Small intestine (tissue), 16 donors: ENCODE measurements around the gene APLNR. TPM values are rescaled to one million over a fixed set of nuclear protein-coding genes. Genes with fewer than 3 reads are reported as not detected.
A peak's percentile ranks its signal among the peaks of the same experiment; 100 is the strongest.
"Not testable (repeated sequence)": the region's sequence is repeated elsewhere in the genome, so short reads cannot be mapped to it uniquely, and the experiment has no call there.

Experiments
- DNase-seq, 2 donors: peaks; one replicate each; pipeline versions ENCODE4 v3.0.0 to v3.0.0-alpha.2; 2013
- FAIRE-seq: peaks from 2 replicates; lab custom pipeline; 2012; peaks lifted over from hg19 to GRCh38; lab: Jason Lieb, UNC
- H3K27ac ChIP-seq, 3 donors: one replicate each; pipeline ENCODE4 v1.5.1; 2013; ENCODE audit warnings: low read length in 2 of 3, mild to moderate bottlenecking in 2 of 3, control low read depth in 1 of 3, inconsistent platforms in 1 of 3, low read depth in 1 of 3, moderate library complexity in 1 of 3
- H3K27me3 ChIP-seq, 3 donors: one replicate each; pipeline ENCODE4 v1.6.1; 2013; ENCODE audit warnings: low read length in 3 of 3, inconsistent platforms in 1 of 3; ENCODE audit not compliant: control insufficient read depth in 3 of 3, insufficient read depth in 3 of 3
- H3K36me3 ChIP-seq, 3 donors: one replicate each; pipeline ENCODE4 v1.6.1; 2013; ENCODE audit warnings: low read length in 3 of 3, inconsistent platforms in 1 of 3, low read depth in 1 of 3, mild to moderate bottlenecking in 1 of 3, moderate library complexity in 1 of 3; ENCODE audit not compliant: control insufficient read depth in 3 of 3, insufficient read depth in 2 of 3
- H3K4me1 ChIP-seq, 3 donors: one replicate each; pipeline ENCODE4 v1.6.1; 2013; ENCODE audit warnings: low read length in 2 of 3, inconsistent platforms in 1 of 3, low read depth in 1 of 3, mild to moderate bottlenecking in 1 of 3, moderate library complexity in 1 of 3; ENCODE audit not compliant: control insufficient read depth in 3 of 3, insufficient read depth in 2 of 3
- H3K4me3 ChIP-seq, 3 donors: one replicate each; pipeline ENCODE4 v1.5.1; 2013; ENCODE audit warnings: low read length in 3 of 3, control low read depth in 1 of 3, inconsistent platforms in 1 of 3, low read depth in 1 of 3, mild to moderate bottlenecking in 1 of 3, moderate library complexity in 1 of 3
- H3K9me3 ChIP-seq, 2 donors: one replicate each; pipeline ENCODE4 v1.6.1; 2013; ENCODE audit warnings: low read depth in 1 of 2, low read length in 1 of 2; ENCODE audit not compliant: control insufficient read depth in 2 of 2, insufficient read depth in 1 of 2
- WGBS, 3 donors: extraction: QIAGEN DNeasy Blood & Tissue Kit; methylation state at CpG; one replicate each; pipeline ENCODE4 v1.1.7; 2013; 5-methylcytosine and 5-hydroxymethylcytosine counted together
- long read RNA-seq, 10 donors: transcript quantifications; one replicate each; lab custom pipeline, GENCODE V29; 2026
- polyA plus RNA-seq, 4 donors: library from polyadenylated mRNA; stranded (reverse) in 3 of 4; unstranded in 1 of 4; fragments of 200-250 nt in 3 of 4; fragments of 120-200 nt in 1 of 4; gene quantifications; one replicate each; pipeline versions ENCODE4 v1.2.1 to v1.2.3, GENCODE V29; 2013
- donor health status: healthy with polysubstance abuse.
- donor health status: control.
- donor health status: control.
- donor health status: Bipolar disorder and iron deficiency.
- donor health status: healthy.

The APLNR gene
- 10 to 100 TPM in 1 of 4 donors, 1 to 10 TPM in 1, under 1 TPM in 1, not detected in 1; 0.27 to 25.4 (median 3.4) TPM for polyA plus RNA-seq
- long read RNA-seq, donor 1, transcript APLNR-202 (1 exons, 3,609 nt) = major isoform, 55 of 57 reads
- long read RNA-seq, donor 1, partial matches to known transcripts = 0 of 57 reads
- long read RNA-seq, donor 1, other reads (novel, unspliced or antisense) = 0 of 57 reads
- long read RNA-seq, donor 2, transcript APLNR-202 (1 exons, 3,609 nt) = major isoform, 16 of 17 reads
- long read RNA-seq, donor 2, partial matches to known transcripts = 0 of 17 reads
- long read RNA-seq, donor 2, other reads (novel, unspliced or antisense) = 0 of 17 reads
- long read RNA-seq, donor 3, transcript APLNR-202 (1 exons, 3,609 nt) = major isoform, 68 of 68 reads
- long read RNA-seq, donor 3, partial matches to known transcripts = 0 of 68 reads
- long read RNA-seq, donor 3, other reads (novel, unspliced or antisense) = 0 of 68 reads
- long read RNA-seq, donor 4 = 0 reads
- long read RNA-seq, donor 5, transcript APLNR-202 (1 exons, 3,609 nt) = major isoform, 23 of 23 reads
- long read RNA-seq, donor 5, partial matches to known transcripts = 0 of 23 reads
- long read RNA-seq, donor 5, other reads (novel, unspliced or antisense) = 0 of 23 reads
- long read RNA-seq, donor 6, transcript APLNR-202 (1 exons, 3,609 nt) = major isoform, 30 of 30 reads
- long read RNA-seq, donor 6, partial matches to known transcripts = 0 of 30 reads
- long read RNA-seq, donor 6, other reads (novel, unspliced or antisense) = 0 of 30 reads
- long read RNA-seq, donor 7 = 0 reads
- long read RNA-seq, donor 8, transcript APLNR-202 (1 exons, 3,609 nt) = major isoform, 10 of 10 reads
- long read RNA-seq, donor 8, partial matches to known transcripts = 0 of 10 reads
- long read RNA-seq, donor 8, other reads (novel, unspliced or antisense) = 0 of 10 reads
- long read RNA-seq, donor 9, partial matches to known transcripts = 0 of 4 reads
- long read RNA-seq, donor 9, other reads (novel, unspliced or antisense) = 0 of 4 reads
- long read RNA-seq, donor 10, transcript APLNR-202 (1 exons, 3,609 nt) = major isoform, 59 of 59 reads
- long read RNA-seq, donor 10, partial matches to known transcripts = 0 of 59 reads
- long read RNA-seq, donor 10, other reads (novel, unspliced or antisense) = 0 of 59 reads

GRCh38 chr11:57237204-57237681 lies at the start of gene APLNR:
APLNR (minus strand) TSS chr11:57237250; CDS start chr11:57237004, 246 bp downstream.
- 16 to 34% (median 27%) methylated on average over 6 of the region's 6 CpGs for WGBS, 3 donors
- Histone ChIP-seq H3K27me3 (peaks cover 0 to 10% (median 0%) of the 10 kb centered on the region in 3 donors), H3K27ac (peak within 1 kb of the TSS in 2 of 3 donors; percentile 0 to 8), H3K9me3 (no peaks in the 10 kb centered on the region), H3K36me3 (no peaks in the 10 kb centered on the region), H3K4me1 (no peaks in the 10 kb centered on the region), H3K4me3 (peak within 1 kb of the TSS in 1 of 3 donors; percentile 30)
- FAIRE-seq (no peak), DNase-seq (no peak)

- H3K36me3 ChIP-seq = no peaks in the 10 kb centered on the region
- no peak overlapping the region for H3K4me3 ChIP-seq
- peaks cover 0 to 8% (median 2%) of the 10 kb centered on the region in 3 donors for H3K4me1 ChIP-seq
- no peaks in the 10 kb centered on the region for H3K9me3 ChIP-seq
- H3K27ac ChIP-seq = peak overlapping the region in 1 of 3 donors; percentile 27
- no peaks in the 10 kb centered on the region for H3K27me3 ChIP-seq
- FAIRE-seq = no peak
- 56 to 76% (median 58%) methylated on average over 2 of the region's 2 CpGs for WGBS, 3 donors
- peak in 1 of 2 donors; percentile 51 for DNase-seq
Observed at GRCh38 chr11:57283231-57283990, 46.4 kb upstream of the APLNR start.

- DNase-seq, H3K27me3 ChIP-seq, FAIRE-seq, H3K9me3 ChIP-seq, H3K4me3 ChIP-seq, H3K36me3 ChIP-seq, H3K27ac ChIP-seq: not testable (repeated sequence)
- WGBS, 3 donors = 85 to 94% (median 90%) methylated on average over 6 of the region's 6 CpGs
- peaks cover 2 to 12% (median 4%) of the 10 kb centered on the region in 3 donors for H3K4me1 ChIP-seq
Observed at GRCh38 chr11:57281546-57281945, 44.5 kb upstream of the APLNR start.

GRCh38 chr11:57279116-57279515 lies 42.1 kb upstream of the APLNR start:
- Histone ChIP-seq H3K27me3 (no peaks in the 10 kb centered on the region), H3K9me3 (no peaks in the 10 kb centered on the region), H3K4me1 (peaks cover 2 to 10% (median 4%) of the 10 kb centered on the region in 3 donors), H3K4me3 (no peak overlapping the region), H3K36me3 (no peaks in the 10 kb centered on the region), H3K27ac (no peak overlapping the region)
- FAIRE-seq (no peak), DNase-seq (no peak)
- WGBS, 3 donors = 75 to 88% (median 86%) methylated on average over 5 of the region's 5 CpGs

GRCh38 chr11:57278721-57279095 lies 41.7 kb upstream of the APLNR start:
- DNase-seq (no peak), FAIRE-seq (no peak)
- Histone ChIP-seq H3K27ac (no peak overlapping the region), H3K4me3 (no peak overlapping the region), H3K27me3 (no peaks in the 10 kb centered on the region), H3K4me1 (peaks cover under 1 to 6% (median 4%) of the 10 kb centered on the region in 3 donors), H3K36me3 (no peaks in the 10 kb centered on the region), H3K9me3 (peaks cover 0 to under 1% of the 10 kb centered on the region in 2 donors)
- 68 to 82% (median 70%) methylated on average over 7 of the region's 7 CpGs for WGBS, 3 donors

GRCh38 chr11:57277845-57278720 lies 41.0 kb upstream of the APLNR start:
- WGBS, 3 donors = 9 to 11% (median 10%) methylated on average over 14 of the region's 14 CpGs
- peaks cover 0 to 7% of the 10 kb centered on the region in 2 donors for H3K9me3 ChIP-seq
- FAIRE-seq (no peak), DNase-seq (peak; percentile 65 to 77)
- peaks cover 0 to 5% (median 4%) of the 10 kb centered on the region in 3 donors for H3K4me1 ChIP-seq
- H3K27ac ChIP-seq = peak overlapping the region in 1 of 3 donors; percentile 52
- no peak overlapping the region for H3K4me3 ChIP-seq
- no peaks in the 10 kb centered on the region for H3K27me3 ChIP-seq
- H3K36me3 ChIP-seq = no peaks in the 10 kb centered on the region
